ENCODE data around the gene SPTBN5.

DNA sequence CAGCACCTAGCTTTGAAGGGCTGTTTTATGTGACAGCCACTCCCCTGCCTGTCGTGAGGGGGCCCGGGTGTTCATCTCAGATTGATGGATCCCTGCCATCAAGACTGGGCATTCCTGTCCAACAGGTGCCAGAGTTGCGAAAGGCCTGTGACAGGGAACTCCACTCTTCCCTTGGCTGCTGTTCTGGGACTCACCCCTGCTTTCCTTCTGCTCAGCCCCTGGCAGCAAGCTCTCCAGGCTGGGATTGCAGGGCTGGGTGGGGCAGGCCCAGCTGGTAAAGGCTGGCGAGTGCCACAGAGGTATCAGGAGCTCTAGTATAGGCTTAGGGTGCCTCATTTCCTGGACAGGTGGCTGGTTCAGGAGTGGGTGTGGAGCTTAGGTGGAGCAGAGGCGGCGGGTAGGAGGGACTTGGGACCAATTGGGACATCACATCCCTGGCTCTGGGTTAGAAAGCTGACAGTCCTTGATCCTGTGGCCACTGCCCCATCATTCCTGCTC is 55.4 kb downstream of the SPTBN5 start, which contains the start of gene PLA2G4B:
- TF ChIP-seq CTCF (conservative IDR thresholded peaks at IDR 0.05; ENCODE audit: low read depth in 2 of 2) (no peak), REST (IDR thresholded peaks at IDR 0.05; ENCODE audit: unreplicated experiment) (no peak), ETS1 (IDR thresholded peaks at IDR 0.05) (no peak), POLR2AphosphoS5 (IDR thresholded peaks at IDR 0.05; ENCODE audit: low read depth) (no peak), JUNB (IDR thresholded peaks at IDR 0.05; ENCODE audit: unreplicated experiment) (no peak), EZH2phosphoT487 (IDR thresholded peaks at IDR 0.05; ENCODE audit: unreplicated experiment) (no peak)
